NCI-H187 (cell line): ENCODE data around the gene PCDHB16.
A peak's percentile ranks its signal among the peaks of the same experiment; 100 is the strongest.
"Not testable (repeated sequence)": the region's sequence is repeated elsewhere in the genome, so short reads cannot be mapped to it uniquely, and the experiment has no call there.

ENCODE experiments used
- DNase-seq, 2 experiments: peaks; one replicate each; lab custom pipeline; 2025; lab: John Stamatoyannopoulos, UW

Gene PCDHB16

DNA sequence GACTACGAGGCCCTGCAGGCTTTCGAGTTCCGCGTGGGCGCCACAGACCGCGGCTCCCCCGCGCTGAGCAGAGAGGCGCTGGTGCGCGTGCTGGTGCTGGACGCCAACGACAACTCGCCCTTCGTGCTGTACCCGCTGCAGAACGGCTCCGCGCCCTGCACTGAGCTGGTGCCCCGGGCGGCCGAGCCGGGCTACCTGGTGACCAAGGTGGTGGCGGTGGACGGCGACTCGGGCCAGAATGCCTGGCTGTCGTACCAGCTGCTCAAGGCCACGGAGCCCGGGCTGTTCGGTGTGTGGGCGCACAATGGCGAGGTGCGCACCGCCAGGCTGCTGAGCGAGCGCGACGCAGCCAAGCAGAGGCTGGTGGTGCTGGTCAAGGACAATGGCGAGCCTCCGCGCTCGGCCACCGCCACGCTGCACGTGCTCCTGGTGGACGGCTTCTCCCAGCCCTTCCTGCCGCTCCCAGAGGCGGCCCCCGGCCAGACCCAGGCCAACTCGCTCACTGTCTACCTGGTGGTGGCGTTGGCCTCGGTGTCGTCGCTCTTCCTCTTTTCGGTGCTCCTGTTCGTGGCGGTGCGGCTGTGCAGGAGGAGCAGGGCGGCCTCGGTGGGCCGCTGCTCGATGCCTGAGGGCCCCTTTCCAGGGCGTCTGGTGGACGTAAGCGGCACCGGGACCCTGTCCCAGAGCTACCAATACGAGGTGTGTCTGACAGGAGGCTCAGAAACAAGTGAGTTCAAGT lies 2.1 kb downstream of the PCDHB16 start:
- DNase-seq: not testable (repeated sequence)

DNA sequence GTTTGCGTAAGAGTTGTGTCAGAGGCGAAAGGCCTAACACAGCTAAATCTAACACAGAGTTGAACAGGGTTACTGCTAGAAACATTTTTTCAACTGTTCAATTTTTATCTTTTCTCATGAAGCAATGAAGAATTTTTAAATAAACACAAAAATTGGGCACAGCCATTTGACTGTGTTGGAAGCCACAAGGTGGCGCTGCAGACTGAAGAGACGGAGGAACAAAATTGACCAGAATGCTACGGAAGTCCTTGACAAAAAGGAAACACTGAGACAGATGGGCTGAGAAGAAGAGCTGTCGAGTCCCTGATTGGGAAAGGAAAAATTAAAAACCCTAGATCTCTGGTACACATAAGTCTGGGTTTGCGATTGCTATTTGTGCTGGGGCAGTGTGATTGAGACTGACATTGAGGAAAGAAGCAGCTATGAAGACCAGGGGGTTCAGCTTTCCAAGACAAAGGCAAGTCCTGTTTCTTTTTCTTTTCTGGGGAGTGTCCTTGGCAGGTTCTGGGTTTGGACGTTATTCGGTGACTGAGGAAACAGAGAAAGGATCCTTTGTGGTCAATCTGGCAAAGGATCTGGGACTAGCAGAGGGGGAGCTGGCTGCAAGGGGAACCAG lies 4.8 kb downstream of the PCDHB16 start, which contains the start of gene PCDHB9:
TSS of gene PCDHB9 (plus strand) at position 265 of the 616 bp plus-strand sequence. CDS start at position 423, 158 bp downstream.
- peak; percentile 6 to 22 for DNase-seq

DNA sequence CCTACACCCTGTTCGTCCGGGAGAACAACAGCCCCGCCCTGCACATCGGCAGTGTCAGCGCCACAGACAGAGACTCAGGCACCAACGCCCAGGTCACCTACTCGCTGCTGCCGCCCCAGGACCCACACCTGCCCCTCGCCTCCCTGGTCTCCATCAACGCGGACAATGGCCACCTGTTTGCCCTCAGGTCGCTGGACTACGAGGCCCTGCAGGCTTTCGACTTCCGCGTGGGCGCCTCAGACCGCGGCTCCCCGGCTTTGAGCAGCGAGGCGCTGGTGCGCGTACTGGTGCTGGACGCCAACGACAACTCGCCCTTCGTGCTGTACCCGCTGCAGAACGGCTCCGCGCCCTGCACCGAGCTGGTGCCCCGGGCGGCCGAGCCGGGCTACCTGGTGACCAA lies 6.5 kb downstream of the PCDHB16 start:
- not testable (repeated sequence) for DNase-seq

DNA sequence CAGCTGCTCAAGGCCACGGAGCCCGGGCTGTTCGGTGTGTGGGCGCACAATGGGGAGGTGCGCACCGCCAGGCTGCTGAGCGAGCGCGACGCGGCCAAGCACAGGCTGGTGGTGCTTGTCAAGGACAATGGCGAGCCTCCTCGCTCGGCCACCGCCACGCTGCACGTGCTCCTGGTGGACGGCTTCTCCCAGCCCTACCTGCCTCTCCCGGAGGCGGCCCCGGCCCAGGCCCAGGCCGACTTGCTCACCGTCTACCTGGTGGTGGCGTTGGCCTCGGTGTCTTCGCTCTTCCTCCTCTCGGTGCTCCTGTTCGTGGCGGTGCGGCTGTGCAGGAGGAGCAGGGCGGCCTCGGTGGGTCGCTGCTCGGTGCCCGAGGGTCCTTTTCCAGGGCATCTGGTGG lies 6.9 kb downstream of the PCDHB16 start:
- DNase-seq: not testable (repeated sequence)

DNA sequence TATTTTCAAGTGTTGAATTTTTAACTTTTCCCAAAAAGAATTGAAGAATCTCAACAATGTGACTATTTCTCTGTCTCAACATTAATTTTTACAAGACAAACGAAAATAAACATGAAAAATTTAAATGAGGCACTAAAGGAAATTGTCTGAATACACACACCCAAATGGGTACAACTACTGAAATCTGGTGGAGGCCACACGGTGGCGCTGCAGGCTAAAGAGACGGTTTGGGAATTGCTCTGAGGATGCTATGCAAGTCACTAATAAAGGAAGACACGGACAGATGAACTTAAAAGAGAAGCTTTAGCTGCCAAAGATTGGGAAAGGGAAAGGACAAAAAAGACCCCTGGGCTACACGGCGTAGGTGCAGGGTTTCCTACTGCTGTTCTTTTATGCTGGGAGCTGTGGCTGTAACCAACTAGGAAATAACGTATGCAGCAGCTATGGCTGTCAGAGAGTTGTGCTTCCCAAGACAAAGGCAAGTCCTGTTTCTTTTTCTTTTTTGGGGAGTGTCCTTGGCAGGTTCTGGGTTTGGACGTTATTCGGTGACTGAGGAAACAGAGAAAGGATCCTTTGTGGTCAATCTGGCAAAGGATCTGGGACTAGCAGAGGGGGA lies 10.0 kb downstream of the PCDHB16 start, which contains the start of gene PCDHB10:
TSS of gene PCDHB10 (plus strand) at position 244 of the 616 bp plus-strand sequence. CDS start at position 444, 200 bp downstream.
- peak; percentile 8 to 16 for DNase-seq

DNA sequence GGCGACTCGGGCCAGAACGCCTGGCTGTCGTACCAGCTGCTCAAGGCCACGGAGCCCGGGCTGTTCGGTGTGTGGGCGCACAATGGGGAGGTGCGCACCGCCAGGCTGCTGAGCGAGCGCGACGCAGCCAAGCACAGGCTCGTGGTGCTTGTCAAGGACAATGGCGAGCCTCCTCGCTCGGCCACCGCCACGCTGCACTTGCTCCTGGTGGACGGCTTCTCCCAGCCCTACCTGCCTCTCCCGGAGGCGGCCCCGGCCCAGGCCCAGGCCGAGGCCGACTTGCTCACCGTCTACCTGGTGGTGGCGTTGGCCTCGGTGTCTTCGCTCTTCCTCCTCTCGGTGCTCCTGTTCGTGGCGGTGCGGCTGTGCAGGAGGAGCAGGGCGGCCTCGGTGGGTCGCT lies 12.1 kb downstream of the PCDHB16 start:
- not testable (repeated sequence) for DNase-seq

DNA sequence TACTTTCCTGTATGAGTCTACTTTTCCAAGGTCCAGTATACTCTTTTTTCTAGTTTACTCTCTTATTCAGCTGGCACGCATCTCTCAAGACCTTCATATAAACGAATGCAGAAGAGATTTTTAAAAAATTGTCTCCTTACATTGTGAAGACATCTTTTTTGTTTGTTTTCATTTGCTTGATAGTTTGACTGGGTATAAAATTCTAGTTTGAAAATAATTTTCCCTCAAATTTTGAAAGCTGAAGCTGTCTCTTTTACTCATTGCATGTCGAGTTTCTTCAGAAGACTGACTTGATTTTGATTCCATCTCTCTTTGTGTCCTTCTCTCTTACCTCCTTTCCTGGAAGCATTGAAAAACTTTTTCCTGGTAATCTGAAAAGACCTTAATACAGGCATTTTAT lies 14.2 kb downstream of the PCDHB16 start:
- no peak for DNase-seq

DNA sequence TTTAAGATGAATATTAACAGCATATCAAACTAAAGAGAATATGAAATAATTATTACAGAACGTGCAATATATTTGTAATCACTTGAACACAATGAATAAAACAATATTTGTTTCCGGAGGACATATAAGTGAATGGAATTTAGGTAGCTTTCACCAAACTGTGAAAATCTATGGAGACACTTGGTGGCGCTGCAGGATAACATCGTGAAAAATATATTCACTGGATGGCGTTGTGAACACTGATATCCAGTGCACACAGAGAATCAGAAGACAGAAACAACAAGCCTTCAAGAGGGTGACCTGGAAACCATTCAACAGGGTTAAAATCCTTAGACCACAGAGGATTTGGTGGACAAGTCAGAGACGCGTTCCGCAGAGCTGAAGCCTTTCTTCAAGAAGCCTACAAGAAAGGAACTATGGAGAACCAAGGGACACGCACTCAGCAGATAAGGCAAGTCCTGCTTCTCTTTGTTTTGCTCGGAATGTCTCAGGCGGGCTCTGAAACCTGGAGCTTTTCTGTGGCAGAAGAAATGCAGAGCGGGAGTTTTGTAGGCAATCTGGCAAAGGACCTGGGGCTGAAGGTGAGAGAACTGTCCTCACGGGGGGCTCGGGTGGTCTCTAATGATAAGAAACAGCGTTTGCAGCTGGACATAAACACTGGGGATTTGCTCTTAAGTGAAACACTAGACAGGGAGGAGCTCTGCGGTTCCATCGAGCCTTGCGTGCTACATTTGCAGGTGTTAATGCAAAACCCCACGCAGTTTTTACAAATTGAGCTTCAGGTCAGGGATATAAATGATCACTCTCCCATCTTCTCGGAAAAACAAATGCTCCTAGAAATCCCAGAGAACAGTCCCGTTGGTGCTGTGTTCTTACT lies 17.4 kb downstream of the PCDHB16 start, which contains the start of gene PCDHB11:
TSS of gene PCDHB11 (plus strand) at position 269 of the 877 bp plus-strand sequence. CDS start at position 417, 148 bp downstream.
- DNase-seq: peak; percentile 38 to 78

DNA sequence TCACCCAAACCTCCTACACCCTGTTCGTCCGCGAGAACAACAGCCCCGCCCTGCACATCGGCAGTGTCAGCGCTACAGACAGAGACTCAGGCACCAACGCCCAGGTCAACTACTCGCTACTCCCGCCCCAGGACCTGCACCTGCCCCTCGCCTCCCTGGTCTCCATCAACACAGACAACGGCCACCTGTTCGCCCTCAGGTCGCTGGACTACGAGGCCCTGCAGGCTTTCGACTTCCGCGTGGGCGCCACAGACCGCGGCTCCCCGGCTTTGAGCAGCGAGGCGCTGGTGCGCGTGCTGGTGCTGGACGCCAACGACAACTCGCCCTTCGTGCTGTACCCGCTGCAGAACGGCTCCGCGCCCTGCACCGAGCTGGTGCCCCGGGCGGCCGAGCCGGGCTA lies 18.9 kb downstream of the PCDHB16 start:
- DNase-seq: not testable (repeated sequence)

DNA sequence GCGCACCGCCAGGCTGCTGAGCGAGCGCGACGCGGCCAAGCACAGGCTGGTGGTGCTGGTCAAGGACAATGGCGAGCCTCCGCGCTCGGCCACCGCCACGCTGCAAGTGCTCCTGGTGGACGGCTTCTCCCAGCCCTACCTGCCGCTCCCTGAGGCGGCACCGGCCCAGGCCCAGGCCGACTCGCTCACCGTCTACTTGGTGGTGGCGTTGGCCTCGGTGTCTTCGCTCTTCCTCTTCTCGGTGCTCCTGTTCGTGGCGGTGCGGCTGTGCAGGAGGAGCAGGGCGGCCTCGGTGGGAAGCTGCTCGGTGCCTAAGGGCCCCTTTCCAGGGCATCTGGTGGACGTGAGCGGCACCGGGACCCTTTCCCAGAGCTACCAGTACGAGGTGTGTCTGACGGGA lies 19.5 kb downstream of the PCDHB16 start:
- DNase-seq: not testable (repeated sequence)

DNA sequence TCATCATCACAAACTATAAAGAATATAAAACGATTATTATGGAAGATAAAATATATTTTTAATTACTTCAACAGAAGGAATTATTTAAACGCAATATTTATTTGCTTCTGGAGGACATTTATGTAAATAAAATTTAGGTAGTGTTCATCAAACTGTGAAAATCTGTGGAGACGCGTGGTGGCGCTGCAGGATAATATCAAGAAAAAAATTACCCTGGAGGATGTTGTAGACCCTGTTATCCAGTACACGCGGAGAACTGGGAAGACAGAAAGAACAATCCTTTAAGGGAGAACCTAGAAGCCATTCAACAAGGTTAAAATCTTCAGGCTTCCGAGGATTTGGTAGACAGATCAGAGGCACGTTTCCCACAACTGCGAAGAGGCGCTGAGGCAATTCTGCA lies 26.3 kb downstream of the PCDHB16 start, which contains the start of gene PCDHB12:
TSS of gene PCDHB12 (plus strand) at position 242 of the 400 bp plus-strand sequence. CDS start 189 bp downstream, outside the sequence.
- no peak for DNase-seq

DNA sequence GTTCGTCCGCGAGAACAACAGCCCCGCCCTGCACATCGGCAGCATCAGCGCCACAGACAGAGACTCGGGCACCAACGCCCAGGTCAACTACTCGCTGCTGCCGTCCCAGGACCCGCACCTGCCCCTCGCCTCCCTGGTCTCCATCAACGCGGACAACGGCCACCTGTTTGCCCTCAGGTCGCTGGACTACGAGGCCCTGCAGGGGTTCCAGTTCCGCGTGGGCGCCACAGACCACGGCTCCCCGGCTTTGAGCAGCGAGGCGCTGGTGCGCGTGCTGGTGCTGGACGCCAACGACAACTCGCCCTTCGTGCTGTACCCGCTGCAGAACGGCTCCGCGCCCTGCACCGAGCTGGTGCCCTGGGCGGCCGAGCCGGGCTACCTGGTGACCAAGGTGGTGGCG lies 28.1 kb downstream of the PCDHB16 start:
- not testable (repeated sequence) for DNase-seq

DNA sequence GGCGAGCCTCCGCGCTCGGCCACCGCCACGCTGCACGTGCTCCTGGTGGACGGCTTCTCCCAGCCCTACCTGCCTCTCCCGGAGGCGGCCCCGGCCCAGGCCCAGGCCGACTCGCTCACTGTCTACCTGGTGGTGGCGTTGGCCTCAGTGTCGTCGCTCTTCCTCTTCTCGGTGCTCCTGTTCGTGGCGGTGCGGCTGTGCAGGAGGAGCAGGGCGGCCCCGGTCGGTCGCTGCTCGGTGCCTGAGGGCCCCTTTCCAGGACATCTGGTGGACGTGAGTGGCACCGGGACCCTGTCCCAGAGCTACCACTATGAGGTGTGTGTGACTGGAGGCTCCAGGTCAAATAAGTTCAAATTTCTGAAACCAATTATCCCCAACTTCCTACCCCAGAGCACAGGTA lies 28.7 kb downstream of the PCDHB16 start:
- not testable (repeated sequence) for DNase-seq

DNA sequence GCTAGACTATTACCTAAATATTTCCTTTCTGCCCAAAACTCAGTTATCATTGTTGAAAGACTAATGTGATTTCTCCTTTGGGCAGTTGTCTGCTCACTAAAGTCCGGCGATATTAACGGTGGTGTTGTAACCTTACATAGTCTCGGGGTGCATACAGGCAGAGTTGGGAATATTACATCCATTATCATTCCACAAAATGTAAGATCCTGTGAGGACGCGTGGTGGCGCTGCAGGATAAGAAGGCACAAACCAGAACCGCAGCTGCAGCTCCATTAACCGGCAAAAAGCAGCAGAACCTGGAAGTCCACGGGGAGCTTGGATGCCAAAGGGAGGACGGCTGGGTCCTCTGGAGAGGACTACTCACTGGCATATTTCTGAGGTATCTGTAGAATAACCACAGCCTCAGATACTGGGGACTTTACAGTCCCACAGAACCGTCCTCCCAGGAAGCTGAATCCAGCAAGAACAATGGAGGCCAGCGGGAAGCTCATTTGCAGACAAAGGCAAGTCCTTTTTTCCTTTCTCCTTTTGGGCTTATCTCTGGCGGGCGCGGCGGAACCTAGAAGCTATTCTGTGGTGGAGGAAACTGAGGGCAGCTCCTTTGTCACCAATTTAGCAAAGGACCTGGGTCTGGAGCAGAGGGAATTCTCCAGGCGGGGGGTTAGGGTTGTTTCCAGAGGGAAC lies 31.6 kb downstream of the PCDHB16 start, which contains the start of gene PCDHB13:
TSS of gene PCDHB13 (plus strand) at position 264 of the 684 bp plus-strand sequence. CDS start at position 469, 205 bp downstream.
- DNase-seq: not testable (repeated sequence)

DNA sequence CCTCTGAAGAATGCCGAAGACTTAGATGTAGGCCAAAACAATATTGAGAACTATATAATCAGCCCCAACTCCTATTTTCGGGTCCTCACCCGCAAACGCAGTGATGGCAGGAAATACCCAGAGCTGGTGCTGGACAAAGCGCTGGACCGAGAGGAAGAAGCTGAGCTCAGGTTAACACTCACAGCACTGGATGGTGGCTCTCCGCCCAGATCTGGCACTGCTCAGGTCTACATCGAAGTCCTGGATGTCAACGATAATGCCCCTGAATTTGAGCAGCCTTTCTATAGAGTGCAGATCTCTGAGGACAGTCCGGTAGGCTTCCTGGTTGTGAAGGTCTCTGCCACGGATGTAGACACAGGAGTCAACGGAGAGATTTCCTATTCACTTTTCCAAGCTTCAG lies 32.4 kb downstream of the PCDHB16 start:
- not testable (repeated sequence) for DNase-seq

DNA sequence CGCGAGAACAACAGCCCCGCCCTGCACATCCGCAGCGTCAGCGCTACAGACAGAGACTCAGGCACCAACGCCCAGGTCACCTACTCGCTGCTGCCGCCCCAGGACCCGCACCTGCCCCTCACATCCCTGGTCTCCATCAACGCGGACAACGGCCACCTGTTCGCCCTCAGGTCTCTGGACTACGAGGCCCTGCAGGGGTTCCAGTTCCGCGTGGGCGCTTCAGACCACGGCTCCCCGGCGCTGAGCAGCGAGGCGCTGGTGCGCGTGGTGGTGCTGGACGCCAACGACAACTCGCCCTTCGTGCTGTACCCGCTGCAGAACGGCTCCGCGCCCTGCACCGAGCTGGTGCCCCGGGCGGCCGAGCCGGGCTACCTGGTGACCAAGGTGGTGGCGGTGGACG lies 33.3 kb downstream of the PCDHB16 start:
- not testable (repeated sequence) for DNase-seq

DNA sequence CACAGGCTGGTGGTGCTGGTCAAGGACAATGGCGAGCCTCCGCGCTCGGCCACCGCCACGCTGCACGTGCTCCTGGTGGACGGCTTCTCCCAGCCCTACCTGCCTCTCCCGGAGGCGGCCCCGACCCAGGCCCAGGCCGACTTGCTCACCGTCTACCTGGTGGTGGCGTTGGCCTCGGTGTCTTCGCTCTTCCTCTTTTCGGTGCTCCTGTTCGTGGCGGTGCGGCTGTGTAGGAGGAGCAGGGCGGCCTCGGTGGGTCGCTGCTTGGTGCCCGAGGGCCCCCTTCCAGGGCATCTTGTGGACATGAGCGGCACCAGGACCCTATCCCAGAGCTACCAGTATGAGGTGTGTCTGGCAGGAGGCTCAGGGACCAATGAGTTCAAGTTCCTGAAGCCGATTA lies 33.8 kb downstream of the PCDHB16 start:
- not testable (repeated sequence) for DNase-seq

DNA sequence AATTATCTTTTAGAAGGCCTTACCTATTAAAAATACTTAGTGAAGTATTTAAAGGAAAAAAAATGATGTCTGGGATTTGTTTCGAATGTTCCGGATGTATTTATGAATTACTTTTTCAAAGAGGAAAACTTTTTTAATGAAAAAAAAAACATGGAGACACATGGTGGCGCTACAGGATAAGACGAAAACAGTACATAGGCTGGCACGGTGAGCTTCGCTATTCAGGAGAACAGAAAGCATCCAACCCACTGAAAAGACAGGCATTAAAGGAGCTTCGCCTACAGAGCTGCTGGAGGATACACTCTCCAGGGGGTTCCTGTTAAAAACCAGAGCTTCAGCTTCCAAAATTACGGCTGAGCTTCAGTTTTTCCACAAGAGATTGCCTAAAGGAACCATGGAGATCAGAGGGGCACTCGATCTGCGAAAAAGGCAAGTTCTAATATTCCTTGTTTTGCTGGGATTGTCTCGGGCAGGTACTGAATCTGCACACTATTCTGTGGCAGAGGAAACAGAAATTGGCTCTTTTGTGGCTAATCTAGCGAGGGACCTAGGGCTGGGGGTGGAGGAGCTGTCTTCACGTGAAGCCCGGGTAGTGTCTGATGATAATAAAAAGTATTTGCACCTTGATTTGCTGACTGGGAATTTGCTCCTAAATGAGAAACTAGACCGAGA lies 41.1 kb downstream of the PCDHB16 start, which contains the start of gene PCDHB14:
TSS of gene PCDHB14 (plus strand) at position 232 of the 672 bp plus-strand sequence. CDS start at position 395, 163 bp downstream.
- peak; percentile 3 to 22 for DNase-seq

DNA sequence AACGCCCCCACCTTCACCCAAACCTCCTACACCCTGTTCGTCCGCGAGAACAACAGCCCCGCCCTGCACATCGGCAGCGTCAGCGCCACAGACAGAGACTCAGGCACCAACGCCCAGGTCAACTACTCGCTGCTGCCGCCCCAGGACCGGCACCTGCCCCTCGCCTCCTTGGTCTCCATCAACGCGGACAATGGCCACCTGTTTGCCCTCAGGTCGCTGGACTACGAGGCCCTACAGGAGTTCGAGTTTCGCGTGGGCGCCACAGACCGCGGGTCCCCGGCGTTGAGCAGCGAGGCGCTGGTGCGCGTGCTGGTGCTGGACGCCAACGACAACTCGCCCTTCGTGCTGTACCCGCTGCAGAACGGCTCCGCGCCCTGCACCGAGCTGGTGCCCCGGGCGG lies 42.7 kb downstream of the PCDHB16 start:
- DNase-seq: not testable (repeated sequence)

DNA sequence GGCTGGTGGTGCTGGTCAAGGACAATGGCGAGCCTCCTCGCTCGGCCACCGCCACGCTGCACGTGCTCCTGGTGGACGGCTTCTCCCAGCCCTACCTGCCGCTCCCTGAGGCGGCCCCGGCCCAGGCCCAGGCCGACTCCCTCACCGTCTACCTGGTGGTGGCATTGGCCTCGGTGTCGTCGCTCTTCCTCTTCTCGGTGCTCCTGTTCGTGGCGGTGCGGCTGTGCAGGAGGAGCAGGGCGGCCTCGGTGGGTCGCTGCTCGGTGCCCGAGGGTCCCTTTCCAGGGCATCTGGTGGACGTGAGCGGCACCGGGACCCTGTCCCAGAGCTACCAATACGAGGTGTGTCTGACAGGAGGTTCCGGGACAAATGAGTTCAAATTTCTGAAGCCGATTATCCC lies 43.2 kb downstream of the PCDHB16 start:
- not testable (repeated sequence) for DNase-seq
